Breast epithelium (tissue), 4 donors: Measurements from ENCODE around the gene CFAP97D2. TPM values are rescaled to one million over a fixed set of nuclear protein-coding genes. Genes with fewer than 3 reads are reported as not detected.

Experiments
- DNase-seq, 2 donors: peaks; one replicate each; pipeline ENCODE4 v3.0.0-alpha.2; 2019; ENCODE audit warnings: low spot score in 2 of 2
- H3K27ac ChIP-seq, 2 donors: fragments of 200-600 bp; sonication (generic) in 1 of 2; one replicate each; pipeline ENCODE4 v1.5.1; 2016 to 2019; ENCODE audit warnings: mild to moderate bottlenecking in 1 of 2
- H3K27me3 ChIP-seq, 2 donors: fragments of 200-600 bp; sonication (generic) in 1 of 2; one replicate each; pipeline versions ENCODE4 v1.5.1 to v1.6.0; 2017 to 2019; ENCODE audit warnings: control low read depth in 1 of 2, mild to moderate bottlenecking in 1 of 2
- H3K36me3 ChIP-seq: fragments of 200-600 bp; one replicate; pipeline ENCODE4 v1.5.1; 2019
- H3K4me1 ChIP-seq, 2 donors: fragments of 200-600 bp; sonication (generic); one replicate each; pipeline ENCODE4 v1.5.1; 2016 to 2019; ENCODE audit warnings: control low read depth in 1 of 2
- H3K4me3 ChIP-seq, 3 donors: fragments of 200-600 bp; sonication (generic); 1 replicate in 2 of 3; 2 replicates in 1 of 3; pipeline ENCODE4 v1.5.1; 2016 to 2019; ENCODE audit warnings: mild to moderate bottlenecking in 3 of 3, moderate library complexity in 2 of 3
- H3K9me3 ChIP-seq, 2 donors: fragments of 200-600 bp; sonication (generic) in 1 of 2; one replicate each; pipeline ENCODE4 v1.5.1; 2016 to 2019; ENCODE audit warnings: control low read depth in 1 of 2
- CTCF ChIP-seq, 3 donors: fragments of 450-650 bp; IDR thresholded peaks; one replicate each; pipeline ENCODE4 v1.5.1; 2016 to 2017; ENCODE audit warnings: antibody characterized with exemption in 3 of 3, mild to moderate bottlenecking in 3 of 3, moderate library complexity in 3 of 3
- POLR2A ChIP-seq: fragments of 450-650 bp; IDR thresholded peaks from one replicate; pipeline ENCODE4 v1.6.1; 2016; ENCODE audit warnings: antibody characterized with exemption, mild to moderate bottlenecking, moderate library complexity
- POLR2AphosphoS5 ChIP-seq, 3 donors: sonication (generic); formaldehyde crosslinking; IDR thresholded peaks; one replicate each; pipeline ENCODE4 v1.6.1; 2017; ENCODE audit warnings: antibody characterized with exemption in 3 of 3
- intact Hi-C: fragments of 100-400 bp; cut with DNase I; formaldehyde crosslinking; loops from one replicate; pipeline ENCODE4 v1.15.1; 2023; ENCODE audit warnings: low total_unique reads
- total RNA-seq, 3 donors: library from RNA; depleted of rRNA; stranded (reverse); fragments of >200 nt; gene quantifications; one replicate each; pipeline ENCODE4 v1.1.0, GENCODE V29; 2016

The CFAP97D2 gene
- total RNA-seq, 3 donors from 2014 or later, result not detected

- Histone ChIP-seq H3K4me1 (no peaks in the 10 kb centered on the region), H3K27me3 (no peaks in the 10 kb centered on the region), H3K9me3 (peaks cover 0 to 4% of the 10 kb centered on the region in 2 donors), H3K27ac (no peak overlapping the region), H3K36me3 (no peaks in the 10 kb centered on the region), H3K4me3 (no peak overlapping the region)
- no peak for TF ChIP-seq POLR2A
- TF ChIP-seq CTCF (IDR thresholded peaks at IDR 0.05), result no peak
- no peak for TF ChIP-seq POLR2AphosphoS5 (IDR thresholded peaks at IDR 0.05)
- intact Hi-C loops, result no loop called here
- no peak for DNase-seq
Observed at GRCh38 chr13:114203536-114203935, 24.5 kb downstream of the CFAP97D2 start.

DNA sequence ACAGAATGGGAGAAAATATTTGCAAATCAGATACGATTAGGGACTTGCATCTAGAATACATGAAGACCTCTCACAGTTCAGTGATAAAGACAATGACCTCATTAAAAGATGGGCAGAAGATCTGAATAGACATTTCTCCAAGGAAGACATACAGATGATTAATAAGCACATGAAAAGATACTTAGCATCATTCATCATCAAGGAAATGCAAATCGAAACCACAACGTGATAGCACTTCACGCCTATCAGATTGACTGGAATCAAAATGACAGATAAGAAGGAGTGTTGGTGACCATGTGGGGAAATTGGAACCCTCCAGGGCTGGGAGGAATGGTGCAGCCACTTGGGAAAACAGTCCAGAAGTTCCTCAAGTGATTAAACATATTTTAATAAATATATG is 25.8 kb downstream of the CFAP97D2 start:
- no peak for TF ChIP-seq POLR2A
- H3K27me3 ChIP-seq, result no peaks in the 10 kb centered on the region
- peaks cover 0 to 4% of the 10 kb centered on the region in 2 donors for H3K9me3 ChIP-seq
- H3K36me3 ChIP-seq, result no peaks in the 10 kb centered on the region
- intact Hi-C loops, result no loop called here
- no peaks in the 10 kb centered on the region for H3K4me1 ChIP-seq
- H3K27ac ChIP-seq, result no peak overlapping the region
- no peak for DNase-seq
- no peak overlapping the region for H3K4me3 ChIP-seq

- H3K4me1 ChIP-seq, result no peaks in the 10 kb centered on the region
- no peak for TF ChIP-seq POLR2A
- TF ChIP-seq CTCF (IDR thresholded peaks at IDR 0.05), result no peak
- no peak for TF ChIP-seq POLR2AphosphoS5 (IDR thresholded peaks at IDR 0.05)
- no peak overlapping the region for H3K27ac ChIP-seq
- H3K36me3 ChIP-seq, result no peaks in the 10 kb centered on the region
- no peak overlapping the region for H3K4me3 ChIP-seq
- peaks cover 0 to 13% of the 10 kb centered on the region in 2 donors for H3K27me3 ChIP-seq
- DNase-seq, result no peak
- intact Hi-C loops, result no loop called here
- H3K9me3 ChIP-seq, result peaks cover 0 to 4% of the 10 kb centered on the region in 2 donors
Observed at GRCh38 chr13:114208134-114208533, 29.1 kb downstream of the CFAP97D2 start.

- no peak for TF ChIP-seq POLR2A
- TF ChIP-seq POLR2AphosphoS5 (IDR thresholded peaks at IDR 0.05), result no peak
- no peak for TF ChIP-seq CTCF (IDR thresholded peaks at IDR 0.05)
- intact Hi-C loops, result no loop called here
Observed at GRCh38 chr13:114211446-114212157, 32.5 kb downstream of the CFAP97D2 start.

GRCh38 chr13:114212158-114212495 is 33.1 kb downstream of the CFAP97D2 start:
- TF ChIP-seq POLR2A, result no peak
- no peak for TF ChIP-seq CTCF (IDR thresholded peaks at IDR 0.05)
- no peak for TF ChIP-seq POLR2AphosphoS5 (IDR thresholded peaks at IDR 0.05)
- Histone ChIP-seq H3K9me3 (peaks cover 0 to 3% of the 10 kb centered on the region in 2 donors), H3K27me3 (peaks cover 0 to 13% of the 10 kb centered on the region in 2 donors), H3K27ac (no peak overlapping the region), H3K36me3 (no peaks in the 10 kb centered on the region), H3K4me3 (no peak overlapping the region), H3K4me1 (no peaks in the 10 kb centered on the region)
- intact Hi-C loops, result no loop called here
- no peak for DNase-seq

More at GRCh38 chr13:114211446-114212157, 32.5 kb downstream of the CFAP97D2 start:
- H3K4me3 ChIP-seq, result no peak overlapping the region
- peaks cover 0 to 13% of the 10 kb centered on the region in 2 donors for H3K27me3 ChIP-seq
- H3K9me3 ChIP-seq, result peaks cover 0 to 4% of the 10 kb centered on the region in 2 donors
- no peak for DNase-seq
- no peak overlapping the region for H3K27ac ChIP-seq
- H3K4me1 ChIP-seq, result no peaks in the 10 kb centered on the region
- H3K36me3 ChIP-seq, result no peaks in the 10 kb centered on the region
